HG02943 (cell line): ENCODE data around the gene INPP5J.
"Not testable (repeated sequence)": the region's sequence is repeated elsewhere in the genome, so short reads cannot be mapped to it uniquely, and the experiment has no call there.

ENCODE experiments used
- ATAC-seq: cut with Tn5 transposase; IDR thresholded peaks from one replicate; pipeline ENCODE4 v1.9.1; 2021; ENCODE audit warnings: mild to moderate bottlenecking, low read depth, moderate library complexity; ENCODE audit not compliant: unreplicated experiment

INPP5J gene

GRCh38 chr22:31142285-31142684, 19.5 kb downstream of the INPP5J start:
- no peak for ATAC-seq

DNA sequence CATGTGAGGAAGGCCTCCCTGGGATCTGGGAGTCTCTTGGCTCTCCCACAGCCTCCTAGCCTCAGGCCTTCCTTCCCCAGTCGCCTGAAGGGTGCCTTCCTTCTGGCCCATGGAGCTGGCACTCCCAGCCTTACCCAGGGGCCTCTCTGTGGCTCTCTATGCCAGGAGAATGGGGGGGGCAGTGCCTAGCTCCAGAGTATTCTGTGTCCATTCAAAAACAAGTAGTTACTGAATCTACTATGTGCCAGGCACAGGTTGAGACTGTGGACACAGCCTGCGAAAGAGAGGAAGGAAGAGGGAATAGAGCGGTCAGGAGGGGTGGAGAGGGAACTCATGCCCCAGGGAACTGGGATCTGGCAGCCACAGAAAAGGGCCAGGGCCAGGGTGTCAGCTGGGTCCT, 20.3 kb downstream of the INPP5J start:
- no peak for ATAC-seq

DNA sequence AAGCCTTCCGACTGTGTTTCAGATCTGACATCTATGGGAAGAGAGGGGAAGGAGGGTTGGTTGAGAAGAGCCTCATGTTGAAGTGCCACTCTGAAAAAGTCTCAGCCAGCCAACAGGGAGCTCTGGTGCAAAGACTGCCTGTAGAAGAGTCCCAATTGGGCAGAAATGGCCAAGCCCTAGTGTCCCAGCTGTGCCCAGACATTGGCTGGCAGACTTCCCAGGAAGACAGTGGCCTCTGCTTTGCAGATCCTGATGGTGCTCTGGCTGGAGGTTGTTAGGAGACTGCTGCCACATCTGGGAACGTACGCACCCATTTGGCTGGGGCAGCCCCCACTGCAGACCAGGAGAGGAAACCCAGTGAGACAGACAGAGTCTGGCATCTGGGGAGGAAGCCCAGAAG, 20.8 kb downstream of the INPP5J start:
- ATAC-seq: no peak

DNA sequence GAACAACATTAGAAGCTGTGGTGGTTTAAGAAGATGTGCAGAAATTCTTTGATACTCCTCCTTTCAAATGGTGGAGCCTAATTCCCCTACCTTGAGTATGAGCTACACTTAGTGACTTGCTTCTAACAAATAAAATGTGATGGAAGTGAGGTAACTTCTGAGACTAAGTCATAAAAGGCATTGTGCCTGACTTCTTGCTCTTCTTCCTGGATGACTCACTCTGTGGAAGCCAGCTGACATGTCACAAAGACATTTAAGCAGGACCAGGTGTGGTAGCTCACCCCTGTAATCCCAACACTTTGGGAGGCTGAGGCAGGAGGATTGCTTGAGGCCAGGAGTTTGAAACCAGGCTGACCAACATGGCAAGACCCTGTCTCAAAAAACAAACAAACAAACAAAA, 21.5 kb downstream of the INPP5J start:
- ATAC-seq: no peak

DNA sequence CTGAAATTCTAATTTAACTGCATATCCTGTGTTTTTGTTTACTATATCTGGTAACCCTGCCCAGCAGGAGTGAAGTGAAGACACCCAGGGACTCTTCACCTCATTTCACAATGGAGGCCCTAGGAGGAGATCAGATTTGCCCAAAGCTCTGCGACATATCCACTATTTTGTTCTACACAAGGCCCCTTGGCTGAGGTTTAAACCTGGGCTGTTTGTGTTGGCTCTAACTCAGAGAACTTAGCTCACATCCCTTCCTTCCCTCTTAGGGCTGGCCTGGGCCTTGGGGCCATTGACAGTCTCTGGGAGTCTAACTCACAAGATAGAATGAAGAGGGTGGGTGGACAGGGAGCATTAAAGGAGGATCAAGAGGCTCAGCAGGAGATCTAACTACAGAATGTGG, 25.7 kb downstream of the INPP5J start:
- ATAC-seq: no peak

DNA sequence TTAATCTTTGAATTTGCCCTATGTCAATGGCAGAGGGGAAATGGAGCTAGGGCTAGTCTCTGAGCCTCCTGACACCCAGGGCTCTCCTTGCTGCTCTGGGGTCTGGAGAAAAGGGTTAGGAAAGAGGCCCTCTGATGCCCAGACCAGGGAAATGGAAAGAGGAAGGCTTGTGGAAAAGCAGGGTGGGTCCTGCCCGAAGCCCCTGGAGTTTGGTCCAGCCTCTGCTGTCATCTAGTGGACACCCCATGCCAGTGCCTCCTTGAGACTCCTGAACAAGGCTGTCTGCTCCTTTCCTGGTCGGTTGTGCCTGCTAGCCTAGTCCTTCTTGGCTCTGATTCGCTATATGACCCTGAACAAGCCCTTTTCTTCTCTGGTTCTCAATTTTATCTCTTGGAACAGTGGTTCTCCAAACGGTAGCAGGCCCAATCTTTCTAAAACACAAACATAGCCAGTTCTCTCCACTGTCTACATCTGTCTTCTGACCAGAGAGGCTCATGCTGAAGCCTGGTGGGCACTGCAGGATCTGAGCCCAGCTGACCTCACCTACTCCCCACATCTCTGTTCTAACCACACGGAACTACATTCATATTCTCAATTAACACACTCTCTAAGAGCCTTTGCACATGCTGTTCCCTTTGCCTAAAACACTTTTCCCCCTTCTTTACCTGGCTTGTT, 26.3 kb downstream of the INPP5J start:
- ATAC-seq: no peak

GRCh38 chr22:31150615-31151014, 27.8 kb downstream of the INPP5J start:
- no peak for ATAC-seq

GRCh38 chr22:31151872-31152271, 29.1 kb downstream of the INPP5J start:
- ATAC-seq: no peak

DNA sequence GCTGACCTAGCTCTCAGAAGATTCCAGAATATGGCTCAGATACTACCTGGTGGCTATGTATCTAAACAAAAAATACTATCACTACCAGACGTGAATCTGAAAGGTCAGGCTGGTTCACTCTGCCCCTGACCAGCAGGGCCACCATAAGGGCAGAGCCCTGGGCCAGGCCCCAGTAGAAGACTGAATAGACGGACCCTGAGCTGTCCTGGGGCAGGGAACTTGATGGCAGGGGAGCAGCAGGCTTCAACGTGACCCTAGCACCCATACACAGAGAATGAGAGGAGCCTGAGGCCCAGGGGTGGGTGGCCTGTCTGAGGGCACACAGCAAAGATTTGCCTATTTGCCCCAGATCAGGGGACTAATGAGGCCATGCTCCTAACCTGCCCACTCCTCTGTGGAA, 30.6 kb downstream of the INPP5J start:
- no peak for ATAC-seq

GRCh38 chr22:31154975-31155374, 32.2 kb downstream of the INPP5J start:
- ATAC-seq: no peak

- no peak for ATAC-seq
Measured at GRCh38 chr22:31155422-31155821, 32.7 kb downstream of the INPP5J start.

DNA sequence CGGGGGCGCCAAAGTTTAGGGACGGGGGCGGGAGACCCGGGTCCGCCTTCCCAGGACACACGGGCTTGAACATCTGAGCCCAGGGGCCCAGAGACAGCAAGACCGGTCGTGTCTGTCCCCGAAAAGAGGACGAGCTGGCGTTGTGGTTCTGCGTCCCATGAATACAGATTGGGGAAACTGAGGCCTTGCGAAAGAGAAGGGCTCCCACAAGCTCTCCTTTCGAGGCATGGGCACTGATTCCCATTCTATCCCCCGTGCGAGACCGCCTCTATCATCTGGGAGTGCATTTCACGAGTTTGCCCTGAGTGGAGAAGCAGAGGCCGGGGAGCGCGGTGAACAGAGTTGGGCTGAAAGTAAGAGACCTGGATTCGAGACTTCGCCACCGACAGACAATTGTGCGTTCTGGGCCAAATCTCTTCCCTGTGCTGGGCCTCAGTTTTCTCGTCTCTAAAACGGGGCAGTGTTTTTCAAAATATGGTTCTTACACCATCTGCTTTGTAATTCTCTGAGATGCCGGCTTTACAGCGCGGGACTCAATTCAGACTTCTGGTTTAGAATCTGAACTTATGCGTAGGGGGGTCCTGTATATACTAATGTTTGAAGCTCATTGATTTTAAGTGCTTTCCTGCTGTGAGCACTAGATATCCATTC, 37.7 kb downstream of the INPP5J start:
- no peak for ATAC-seq

- ATAC-seq: no peak
Measured at GRCh38 chr22:31161386-31161785, 38.6 kb downstream of the INPP5J start.

- ATAC-seq: no peak
Measured at GRCh38 chr22:31162015-31162765, 39.4 kb downstream of the INPP5J start.

- no peak for ATAC-seq
Measured at GRCh38 chr22:31170971-31171370, 48.2 kb downstream of the INPP5J start.

- ATAC-seq: not testable (repeated sequence)
Measured at GRCh38 chr22:31171734-31172133, 49.0 kb downstream of the INPP5J start.

GRCh38 chr22:31173386-31174145, 50.8 kb downstream of the INPP5J start:
- ATAC-seq: no peak

GRCh38 chr22:31176923-31177322, 54.2 kb downstream of the INPP5J start:
- no peak for ATAC-seq

- no peak for ATAC-seq
Measured at GRCh38 chr22:31177420-31178162, 54.8 kb downstream of the INPP5J start.

DNA sequence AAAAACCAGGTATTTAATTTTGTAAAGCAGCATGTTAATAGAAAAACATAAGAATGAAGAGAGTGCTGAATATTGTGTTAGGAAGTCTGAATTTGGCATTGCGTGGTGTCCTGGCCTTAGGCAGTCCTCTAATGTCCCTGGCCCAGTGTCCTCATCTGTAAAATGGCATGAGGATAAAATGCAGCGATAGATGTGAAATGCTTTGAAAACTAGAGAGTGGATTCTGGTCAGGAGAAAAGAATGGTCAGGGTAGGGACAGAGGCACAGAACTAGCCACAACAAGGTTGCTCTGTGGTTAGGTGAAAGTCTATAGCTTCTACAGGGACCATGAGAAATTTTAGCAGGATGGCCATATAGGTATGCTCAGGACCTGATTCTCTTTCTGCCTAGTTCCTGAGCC, 56.1 kb downstream of the INPP5J start:
- ATAC-seq: no peak
